Neural progenitor cell (in vitro differentiated cells): Measurements from ENCODE around the gene SAXO2. TPM values are rescaled to one million over a fixed set of nuclear protein-coding genes. Genes with fewer than 3 reads are reported as not detected.
A peak's percentile ranks its signal among the peaks of the same experiment; 100 is the strongest.
"Not testable (repeated sequence)": the region's sequence is repeated elsewhere in the genome, so short reads cannot be mapped to it uniquely, and the experiment has no call there.

Experiments
- DNase-seq: peaks from one replicate; pipeline ENCODE4 v3.0.0-alpha.2; 2016; ENCODE audit warnings: low spot score
- H2AFZ ChIP-seq: fragments of 200-600 bp; sonication (generic); replicated peaks from 2 replicates; pipeline ENCODE4 v1.6.1; 2016; ENCODE audit warnings: antibody characterized with exemption
- H3F3A ChIP-seq: fragments of 200-600 bp; sonication (generic); 2 replicates; pipeline ENCODE4 v1.6.1; 2016; ENCODE audit warnings: antibody characterized with exemption, low read depth
- H3K27ac ChIP-seq: fragments of 200-600 bp; sonication (generic); 2 replicates; pipeline ENCODE4 v1.5.1; 2016; ENCODE audit warnings: mild to moderate bottlenecking
- H3K27me3 ChIP-seq: fragments of 200-600 bp; sonication (generic); 2 replicates; pipeline ENCODE4 v1.6.1; 2016; ENCODE audit warnings: mild to moderate bottlenecking, moderate library complexity
- H3K36me3 ChIP-seq: fragments of 200-600 bp; sonication (generic); 2 replicates; pipeline ENCODE4 v1.5.1; 2016
- H3K4me1 ChIP-seq: fragments of 200-600 bp; sonication (generic); 2 replicates; pipeline ENCODE4 v1.6.1; 2016; ENCODE audit warnings: mixed run types
- H3K4me2 ChIP-seq: fragments of 200-600 bp; sonication (generic); 2 replicates; pipeline ENCODE4 v1.6.1; 2016
- H3K4me3 ChIP-seq: fragments of 200-600 bp; sonication (generic); 2 replicates; pipeline ENCODE4 v1.5.1; 2016
- H3K79me2 ChIP-seq: fragments of 200-600 bp; sonication (generic); 2 replicates; pipeline ENCODE4 v1.6.1; 2016; ENCODE audit warnings: low read depth
- H3K9ac ChIP-seq: fragments of 200-600 bp; sonication (generic); 2 replicates; pipeline ENCODE4 v1.6.1; 2016
- H3K9me3 ChIP-seq: fragments of 200-600 bp; sonication (generic); 2 replicates; pipeline ENCODE4 v1.5.1; 2016; ENCODE audit warnings: low read depth
- H4K20me1 ChIP-seq: fragments of 200-600 bp; sonication (generic); 2 replicates; pipeline ENCODE4 v1.6.1; 2016; ENCODE audit warnings: low read depth
- H3K27ac Mint-ChIP-seq: 3 replicates; pipeline ENCODE4 v1.8.0; 2021; ENCODE audit warnings: mixed read lengths
- H3K27me3 Mint-ChIP-seq: 2 replicates; pipeline ENCODE4 v1.8.0; 2022; ENCODE audit warnings: low read depth, mild to moderate bottlenecking, inconsistent platforms, moderate library complexity, mixed read lengths; ENCODE audit not compliant: insufficient read depth
- H3K36me3 Mint-ChIP-seq: 3 replicates; pipeline ENCODE4 v1.8.0; 2021; ENCODE audit warnings: mixed read lengths
- H3K4me1 Mint-ChIP-seq: 3 replicates; pipeline ENCODE4 v1.8.0; 2021; ENCODE audit warnings: mixed read lengths
- H3K4me3 Mint-ChIP-seq: 3 replicates; pipeline ENCODE4 v1.8.0; 2021; ENCODE audit warnings: mild to moderate bottlenecking, moderate library complexity, mixed read lengths
- H3K9me3 Mint-ChIP-seq: 3 replicates; pipeline ENCODE4 v1.8.0; 2020; ENCODE audit warnings: mixed read lengths
- CTCF ChIP-seq: fragments of 200-600 bp; sonication (generic); IDR thresholded peaks from 2 replicates; pipeline ENCODE4 v1.5.1; 2017; ENCODE audit warnings: antibody characterized with exemption, mild to moderate bottlenecking
- EZH2 ChIP-seq: fragments of 200-600 bp; sonication (generic); IDR thresholded peaks from 2 replicates; pipeline ENCODE4 v1.6.1; 2017; ENCODE audit warnings: antibody characterized with exemption, mild to moderate bottlenecking, moderate library complexity
- EZH2phosphoT487 ChIP-seq: fragments of 200-600 bp; sonication (generic); IDR thresholded peaks from 2 replicates; pipeline ENCODE4 v1.6.1; 2017; ENCODE audit warnings: antibody characterized with exemption
- total RNA-seq: library from RNA; depleted of rRNA; stranded (reverse); fragments of >200 nt; gene quantifications from 2 replicates; pipeline ENCODE4 v1.2.3, GENCODE V29; 2015; ENCODE audit warnings: low replicate concordance

SAXO2 gene
- total RNA-seq, 1 donor from 2014 or later = 0.06 TPM

DNA sequence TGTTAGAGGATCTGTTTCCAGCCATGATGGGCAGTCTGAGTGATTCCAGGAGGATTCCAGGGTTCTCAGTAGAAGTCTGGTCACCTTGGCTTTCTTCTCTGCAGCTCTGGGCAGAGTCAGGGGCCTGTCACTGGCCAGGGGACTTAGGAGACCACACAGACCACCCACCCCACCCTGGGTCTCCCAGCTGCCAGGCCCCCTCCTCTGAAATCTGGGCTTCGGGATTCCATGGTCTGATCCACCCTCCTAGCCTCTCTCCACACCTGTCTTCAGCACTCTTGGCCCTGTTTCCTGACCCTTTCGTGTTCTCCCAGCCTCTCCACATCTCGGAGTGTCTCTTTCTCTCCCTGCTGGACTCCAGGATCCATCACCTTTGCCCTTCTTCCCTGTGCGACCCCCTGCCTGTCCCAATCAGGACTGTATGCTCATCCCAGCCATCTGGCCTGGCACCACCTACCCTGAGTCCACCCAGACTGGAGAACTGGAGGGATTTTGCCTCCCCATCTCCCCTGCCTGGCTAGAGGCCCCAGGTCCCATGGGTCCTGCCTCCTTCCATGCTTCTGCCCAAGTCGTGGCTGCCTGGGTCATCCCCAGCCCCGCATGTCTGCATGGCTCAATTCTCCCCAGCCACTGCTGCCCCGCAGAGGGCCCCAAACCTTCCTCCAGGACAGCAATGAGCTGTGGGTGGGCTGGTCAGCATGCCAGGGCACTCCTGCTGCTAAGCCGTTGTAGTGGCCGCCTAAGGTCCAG lies 52.3 kb downstream of the SAXO2 start:
- H3K9ac ChIP-seq = no peak overlapping the region
- no peaks in the 10 kb centered on the region for H3F3A ChIP-seq
- no peak for DNase-seq
- peaks cover 4% of the 10 kb centered on the region for H3K27me3 Mint-ChIP-seq
- no peak overlapping the region for H2AFZ ChIP-seq
- peaks cover 16% of the 10 kb centered on the region for H3K9me3 Mint-ChIP-seq
- no peak overlapping the region for H3K4me3 Mint-ChIP-seq
- no peaks in the 10 kb centered on the region for H3K4me1 Mint-ChIP-seq
- no peaks in the 10 kb centered on the region for H3K27me3 ChIP-seq
- no peaks in the 10 kb centered on the region for H3K4me1 ChIP-seq
- no peak overlapping the region for H3K4me2 ChIP-seq
- no peak overlapping the region for H3K27ac ChIP-seq
- H3K4me3 ChIP-seq = no peak overlapping the region
- H3K36me3 ChIP-seq = no peaks in the 10 kb centered on the region
- peak overlapping the region; percentile 63 for H3K27ac Mint-ChIP-seq
- H3K9me3 ChIP-seq = no peaks in the 10 kb centered on the region
- H4K20me1 ChIP-seq = no peaks in the 10 kb centered on the region
- TF ChIP-seq CTCF (no peak), EZH2phosphoT487 (no peak), EZH2 (no peak)
- H3K79me2 ChIP-seq = no peaks in the 10 kb centered on the region
- H3K36me3 Mint-ChIP-seq = no peaks in the 10 kb centered on the region

DNA sequence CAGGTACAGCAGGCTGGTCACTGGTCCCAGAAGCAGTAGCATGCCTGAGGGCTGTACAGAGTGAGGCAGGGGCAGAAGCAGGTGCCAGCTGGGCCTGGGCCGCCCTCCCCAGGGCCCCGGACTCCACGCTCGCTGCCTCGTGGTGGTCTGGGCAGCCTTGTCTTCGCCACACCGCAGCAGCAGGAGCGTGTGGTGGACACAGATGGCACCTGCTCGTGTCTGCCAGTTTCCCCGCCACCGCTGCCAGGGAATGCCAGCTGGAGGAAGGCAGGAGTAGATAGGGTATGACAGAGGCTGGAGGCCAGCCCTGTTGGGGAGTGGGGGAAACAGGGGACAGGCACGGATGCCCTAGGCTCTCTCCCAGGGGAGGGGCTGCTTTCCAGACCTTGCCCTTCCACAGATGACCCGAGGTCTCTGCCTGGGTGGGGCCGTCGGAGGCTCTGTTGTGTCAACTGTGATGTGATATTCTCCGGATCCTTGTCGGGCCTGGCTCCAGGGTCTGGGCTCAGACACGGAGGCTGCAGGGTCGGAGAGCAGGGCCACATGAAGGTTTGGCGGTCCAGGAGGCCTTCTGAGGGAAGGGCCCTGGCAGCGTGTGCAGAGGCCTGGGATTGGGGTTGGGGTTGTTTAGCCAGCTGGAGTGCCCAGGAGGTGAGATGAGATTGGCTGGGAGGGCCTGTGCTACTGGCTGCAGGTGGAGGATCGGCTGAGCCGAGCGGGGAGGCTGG lies 53.1 kb downstream of the SAXO2 start:
- H3K9ac ChIP-seq = no peak overlapping the region
- no peak overlapping the region for H3K4me3 Mint-ChIP-seq
- H3K4me2 ChIP-seq = no peak overlapping the region
- DNase-seq = no peak
- H2AFZ ChIP-seq = no peak overlapping the region
- no peaks in the 10 kb centered on the region for H3K79me2 ChIP-seq
- no peaks in the 10 kb centered on the region for H3K27me3 ChIP-seq
- H3K9me3 Mint-ChIP-seq = peaks cover 11% of the 10 kb centered on the region
- H3K4me1 ChIP-seq = no peaks in the 10 kb centered on the region
- peaks cover 4% of the 10 kb centered on the region for H3K27me3 Mint-ChIP-seq
- no peak overlapping the region for H3K27ac Mint-ChIP-seq
- H3K36me3 Mint-ChIP-seq = no peaks in the 10 kb centered on the region
- H3K36me3 ChIP-seq = no peaks in the 10 kb centered on the region
- no peak overlapping the region for H3K4me3 ChIP-seq
- H3K27ac ChIP-seq = no peak overlapping the region
- H3K4me1 Mint-ChIP-seq = no peaks in the 10 kb centered on the region
- no peaks in the 10 kb centered on the region for H3K9me3 ChIP-seq
- no peaks in the 10 kb centered on the region for H4K20me1 ChIP-seq
- TF ChIP-seq EZH2phosphoT487 (no peak), CTCF (no peak), EZH2 (no peak)
- no peaks in the 10 kb centered on the region for H3F3A ChIP-seq

DNA sequence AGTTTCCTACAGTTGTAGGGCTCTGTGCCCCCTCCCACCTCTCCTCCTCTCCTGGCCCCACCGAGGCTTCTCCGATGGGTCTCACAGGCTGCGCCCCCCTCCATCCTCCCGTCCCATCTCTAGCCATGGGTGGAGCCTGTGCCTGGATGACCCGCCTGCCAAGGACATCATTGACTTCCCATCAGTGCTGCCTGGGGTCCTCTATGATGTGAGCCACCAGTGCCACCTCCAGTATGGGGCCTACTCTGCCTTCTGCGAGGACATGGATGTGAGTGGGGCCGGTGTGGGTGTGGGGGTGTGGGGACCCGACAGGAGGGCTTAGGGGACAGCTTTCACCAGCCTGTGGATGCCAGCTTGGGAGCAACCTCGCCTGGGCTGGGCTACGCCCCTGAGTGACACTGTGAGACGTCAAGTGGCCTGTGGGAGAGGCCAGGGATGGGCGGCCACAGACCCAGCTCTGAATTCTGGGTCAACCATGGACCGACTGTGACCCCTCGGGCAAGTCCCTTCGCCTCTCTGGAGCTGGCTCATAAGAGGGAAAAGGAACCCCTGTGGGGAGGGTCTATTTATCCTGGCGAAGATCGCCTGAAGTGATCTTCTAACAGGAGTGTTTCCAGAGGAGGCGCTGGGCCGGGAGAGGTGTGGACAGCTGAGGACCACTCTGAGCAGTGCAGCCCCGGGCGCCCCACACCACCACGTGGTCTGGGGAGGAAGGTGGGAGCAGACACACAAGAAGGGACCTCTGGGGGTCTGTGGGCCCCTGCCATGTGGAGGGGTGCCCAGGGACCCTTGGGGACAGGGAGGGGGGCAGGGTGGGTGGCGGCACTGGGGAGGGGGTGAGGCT lies 53.9 kb downstream of the SAXO2 start:
- not testable (repeated sequence) for H3K36me3 Mint-ChIP-seq, H3K27ac ChIP-seq, H3K4me1 ChIP-seq, H2AFZ ChIP-seq, H3K9me3 Mint-ChIP-seq, H3K4me3 ChIP-seq, H3K4me2 ChIP-seq, H4K20me1 ChIP-seq, H3K4me3 Mint-ChIP-seq, H3K9me3 ChIP-seq, DNase-seq, H3K27me3 ChIP-seq, H3K9ac ChIP-seq, H3K36me3 ChIP-seq, H3F3A ChIP-seq, H3K4me1 Mint-ChIP-seq, H3K27ac Mint-ChIP-seq, H3K27me3 Mint-ChIP-seq, H3K79me2 ChIP-seq
